Gastroesophageal sphincter (tissue), 3 donors: ENCODE results near the gene KRT72.

Source experiments
- POLR2AphosphoS5 ChIP-seq: sonication (generic); formaldehyde crosslinking; IDR thresholded peaks from one replicate; pipeline ENCODE4 v1.6.1; 2017; ENCODE audit warnings: antibody characterized with exemption
- TF ChIP-seq, protein P1 (sequence below), 4 experiments: fragments of 200-600 bp in 2 of 4; fragments of 450-650 bp in 2 of 4; sonication (generic) in 1 of 4; IDR thresholded peaks; one replicate each; pipeline ENCODE4 v1.5.1; 2017 to 2019; ENCODE audit warnings: antibody characterized with exemption in 4 of 4, mild to moderate bottlenecking in 2 of 4, moderate library complexity in 2 of 4

- TF ChIP-seq, protein P1, sequence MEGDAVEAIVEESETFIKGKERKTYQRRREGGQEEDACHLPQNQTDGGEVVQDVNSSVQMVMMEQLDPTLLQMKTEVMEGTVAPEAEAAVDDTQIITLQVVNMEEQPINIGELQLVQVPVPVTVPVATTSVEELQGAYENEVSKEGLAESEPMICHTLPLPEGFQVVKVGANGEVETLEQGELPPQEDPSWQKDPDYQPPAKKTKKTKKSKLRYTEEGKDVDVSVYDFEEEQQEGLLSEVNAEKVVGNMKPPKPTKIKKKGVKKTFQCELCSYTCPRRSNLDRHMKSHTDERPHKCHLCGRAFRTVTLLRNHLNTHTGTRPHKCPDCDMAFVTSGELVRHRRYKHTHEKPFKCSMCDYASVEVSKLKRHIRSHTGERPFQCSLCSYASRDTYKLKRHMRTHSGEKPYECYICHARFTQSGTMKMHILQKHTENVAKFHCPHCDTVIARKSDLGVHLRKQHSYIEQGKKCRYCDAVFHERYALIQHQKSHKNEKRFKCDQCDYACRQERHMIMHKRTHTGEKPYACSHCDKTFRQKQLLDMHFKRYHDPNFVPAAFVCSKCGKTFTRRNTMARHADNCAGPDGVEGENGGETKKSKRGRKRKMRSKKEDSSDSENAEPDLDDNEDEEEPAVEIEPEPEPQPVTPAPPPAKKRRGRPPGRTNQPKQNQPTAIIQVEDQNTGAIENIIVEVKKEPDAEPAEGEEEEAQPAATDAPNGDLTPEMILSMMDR (IDR thresholded peaks at IDR 0.05): no peak
- no peak for TF ChIP-seq POLR2AphosphoS5
These were observed 44.0 kb upstream of the KRT72 start for GRCh38 chr12:52645120-52645761.
